Stimulated activated CD8-positive, alpha-beta memory T cell treated with anti-CD3 and anti-CD28 coated beads, Interleukin-7, amount 100 ng/mL, for 48 hours (primary cell): Measurements from ENCODE around the gene SCD.

Experiments
- DNase-seq, 2 donors: peaks; one replicate each; pipeline ENCODE4 v3.0.0-alpha.2; 2020; ENCODE audit warnings: low read depth in 1 of 2; ENCODE audit errors: extremely low read depth in 1 of 2

The SCD gene

GRCh38 chr10:100339236-100339635 lies 7.8 kb upstream of the SCD start:
- DNase-seq = no peak

- no peak for DNase-seq
These were observed 5.8 kb upstream of the SCD start for GRCh38 chr10:100340948-100341847.

- peak in 1 of 2 donors; percentile 29 for DNase-seq
These were observed 4.9 kb upstream of the SCD start for GRCh38 chr10:100341953-100342626.

GRCh38 chr10:100342627-100342972 lies 4.4 kb upstream of the SCD start:
- DNase-seq = no peak

- DNase-seq = no peak
These were observed 2.7 kb upstream of the SCD start for GRCh38 chr10:100344241-100344788.

- DNase-seq = no peak
These were observed 1.3 kb upstream of the SCD start for GRCh38 chr10:100345570-100346330.

- peak; percentile 62 to 66 for DNase-seq
These were observed 675 bp upstream of the SCD start for GRCh38 chr10:100346351-100346764.

GRCh38 chr10:100347568-100348195 lies 649 bp downstream of the SCD start:
- DNase-seq = no peak

GRCh38 chr10:100348389-100348927 lies 1.4 kb downstream of the SCD start:
- DNase-seq = no peak

GRCh38 chr10:100349087-100349486 lies 2.1 kb downstream of the SCD start:
- no peak for DNase-seq

GRCh38 chr10:100349672-100350071 lies 2.6 kb downstream of the SCD start:
- DNase-seq = no peak

GRCh38 chr10:100350914-100351485 lies 4.0 kb downstream of the SCD start:
- DNase-seq = no peak

- no peak for DNase-seq
These were observed 6.9 kb downstream of the SCD start for GRCh38 chr10:100353770-100354485.

- no peak for DNase-seq
These were observed 8.1 kb downstream of the SCD start for GRCh38 chr10:100355086-100355485.

GRCh38 chr10:100356067-100357017 lies 9.3 kb downstream of the SCD start:
- DNase-seq = no peak

GRCh38 chr10:100357059-100357858 lies 10.2 kb downstream of the SCD start:
- no peak for DNase-seq

GRCh38 chr10:100359030-100359432 lies 12.0 kb downstream of the SCD start:
- DNase-seq = no peak
